B cell (primary cell): Measurements from ENCODE around the gene KDM5A. TPM values are rescaled to one million over a fixed set of nuclear protein-coding genes. Genes with fewer than 3 reads are reported as not detected.

Experiments used
- ATAC-seq: fragments of 200-7000 bp; cut with Tn5 transposase; one replicate; pipeline ENCODE4 v1.10.0; 2021; ENCODE audit warnings: low read depth, mild to moderate bottlenecking, moderate number of reproducible peaks, moderate library complexity
- CTCF ChIA-PET: fragments of 350-600 bp; sonication (Branson Sonifier 250); formaldehyde crosslinking; loops from one replicate; lab custom pipeline; 2021; ENCODE audit warnings: antibody characterized with exemption, inconsistent platforms; lab: Charles Lee
- POLR2A ChIA-PET: fragments of 350-600 bp; sonication (Branson Sonifier 250); formaldehyde crosslinking; loops from one replicate; lab custom pipeline; 2021; ENCODE audit warnings: antibody characterized with exemption; lab: Charles Lee
- DNase-seq: peaks from one replicate; pipeline ENCODE4 v3.0.0; 2013
- H2AFZ ChIP-seq: 2 replicates; pipeline ENCODE4 v1.6.1; 2012; ENCODE audit warnings: mild to moderate bottlenecking, low read depth, low read length; ENCODE audit not compliant: insufficient read depth, poor library complexity, severe bottlenecking
- H3K27ac ChIP-seq, 2 donors: 1 replicate in 1 of 2; 2 replicates in 1 of 2; pipeline ENCODE4 v1.5.1; 2012 to 2013; ENCODE audit warnings: low read length in 2 of 2, mild to moderate bottlenecking in 2 of 2, moderate library complexity in 1 of 2
- H3K27me3 ChIP-seq, 4 experiments: fragments of 200-600 bp in 1 of 4; sonication (generic) in 1 of 4; replicated peaks in 1 of 4; 1 replicate in 2 of 4; 2 replicates in 2 of 4; pipeline versions ENCODE4 v1.6.1 to v1.7.0; 2013 to 2016; ENCODE audit warnings: low read length in 3 of 4, mild to moderate bottlenecking in 2 of 4, mixed read lengths in 1 of 4, moderate library complexity in 1 of 4; ENCODE audit not compliant: insufficient read depth in 4 of 4, control insufficient read depth in 3 of 4; ENCODE audit errors: control extremely low read depth in 1 of 4
- H3K36me3 ChIP-seq, 2 experiments: replicated peaks in 1 of 2; 1 replicate in 1 of 2; 2 replicates in 1 of 2; pipeline versions ENCODE4 v1.6.1 to v1.7.1; 2013; ENCODE audit warnings: low read length in 1 of 2; ENCODE audit not compliant: insufficient read depth in 2 of 2, control insufficient read depth in 1 of 2; ENCODE audit errors: control extremely low read depth in 1 of 2, extremely low read depth in 1 of 2
- H3K4me1 ChIP-seq, 2 donors: fragments of 200-600 bp in 1 of 2; sonication (generic) in 1 of 2; 1 replicate in 1 of 2; 2 replicates in 1 of 2; pipeline versions ENCODE4 v1.5.1 to v1.6.1; 2013 to 2017; ENCODE audit warnings: low read length in 2 of 2; ENCODE audit not compliant: control insufficient read depth in 2 of 2, insufficient read depth in 2 of 2
- H3K4me2 ChIP-seq: replicated peaks from 2 replicates; pipeline ENCODE3; 2012; ENCODE audit warnings: mild to moderate bottlenecking, low read depth, low read length; ENCODE audit not compliant: poor library complexity, severe bottlenecking
- H3K4me3 ChIP-seq, 5 experiments: fragments of 200-600 bp in 1 of 5; sonication (generic) in 1 of 5; 1 replicate in 3 of 5; 2 replicates in 2 of 5; pipeline versions ENCODE4 v1.5.1 to v1.7.0; 2011 to 2016; ENCODE audit warnings: low read length in 4 of 5, mild to moderate bottlenecking in 4 of 5, low read depth in 2 of 5, control low read depth in 1 of 5, moderate library complexity in 1 of 5; ENCODE audit not compliant: insufficient read depth in 1 of 5; ENCODE audit errors: control extremely low read depth in 1 of 5, extremely low read depth in 1 of 5
- H3K79me2 ChIP-seq: fragments of 200-600 bp; sonication (generic); one replicate; pipeline ENCODE4 v1.6.0; 2016; ENCODE audit warnings: low read length; ENCODE audit not compliant: control insufficient read depth, insufficient read depth
- H3K9ac ChIP-seq: fragments of 200-600 bp; sonication (generic); 2 replicates; pipeline ENCODE4 v1.6.1; 2017; ENCODE audit warnings: mild to moderate bottlenecking, low read length, moderate library complexity
- H3K9me3 ChIP-seq, 3 donors: one replicate each; pipeline versions ENCODE4 v1.6.1 to v1.7.1; 2013; ENCODE audit warnings: low read length in 2 of 3; ENCODE audit not compliant: control insufficient read depth in 2 of 3, insufficient read depth in 1 of 3; ENCODE audit errors: control extremely low read depth in 1 of 3
- H4K20me1 ChIP-seq: 2 replicates; pipeline ENCODE4 v1.6.0; 2012; ENCODE audit warnings: mild to moderate bottlenecking, low read length; ENCODE audit not compliant: insufficient read depth, control insufficient read depth, poor library complexity, severe bottlenecking
- H3K27ac Mint-ChIP-seq: one replicate; pipeline ENCODE4 v1.8.0; 2021; ENCODE audit warnings: mixed read lengths
- H3K27me3 Mint-ChIP-seq: one replicate; pipeline ENCODE4 v1.8.0; 2021; ENCODE audit warnings: mixed read lengths
- H3K4me1 Mint-ChIP-seq: one replicate; pipeline ENCODE4 v1.8.0; 2021; ENCODE audit warnings: mixed read lengths
- H3K4me3 Mint-ChIP-seq: one replicate; pipeline ENCODE4 v1.8.0; 2021; ENCODE audit warnings: mixed read lengths
- H3K9me3 Mint-ChIP-seq: one replicate; pipeline ENCODE4 v1.8.0; 2022; ENCODE audit warnings: mixed read lengths; ENCODE audit not compliant: insufficient read depth
- EZH2 ChIP-seq: IDR thresholded peaks from 2 replicates; pipeline ENCODE4 v1.6.1; 2012; ENCODE audit warnings: borderline replicate concordance, low read depth, mild to moderate bottlenecking, moderate library complexity, low read length; ENCODE audit not compliant: insufficient read depth, poor library complexity, severe bottlenecking
- WGBS: methylation state at CpG from one replicate; pipeline ENCODE4 v1.1.5; 2013; ENCODE audit warnings: missing lambda C conversion rate; ENCODE audit not compliant: insufficient coverage; 5-methylcytosine and 5-hydroxymethylcytosine counted together
- intact Hi-C: fragments of 100-400 bp; cut with micrococcal nuclease; formaldehyde crosslinking; loops from one replicate; pipeline ENCODE4 v1.10.0; 2022
- polyA plus RNA-seq: library from polyadenylated mRNA; depleted of rRNA; stranded (reverse); fragments of >200 nt; gene quantifications from 2 replicates; pipeline ENCODE4 v1.2.3, GENCODE V29; 2012
- total RNA-seq, 2 donors: library from RNA; stranded (reverse); fragments of 120-200 nt in 1 of 2; gene quantifications; 1 replicate in 1 of 2; 2 replicates in 1 of 2; pipeline versions ENCODE4 v1.2.3 to v1.2.4, GENCODE V29; 2013 to 2022
- TF ChIP-seq, protein P1 (sequence below): fragments of 200-600 bp; IDR thresholded peaks from one replicate; pipeline ENCODE4 v1.8.0; 2022; ENCODE audit warnings: antibody characterized with exemption, mild to moderate bottlenecking

The KDM5A gene
- total and polyA plus RNA-seq, 2 donors (not counting 1 experiment from before 2014, with no cell fraction given), result 13.0 to 171 TPM

DNA sequence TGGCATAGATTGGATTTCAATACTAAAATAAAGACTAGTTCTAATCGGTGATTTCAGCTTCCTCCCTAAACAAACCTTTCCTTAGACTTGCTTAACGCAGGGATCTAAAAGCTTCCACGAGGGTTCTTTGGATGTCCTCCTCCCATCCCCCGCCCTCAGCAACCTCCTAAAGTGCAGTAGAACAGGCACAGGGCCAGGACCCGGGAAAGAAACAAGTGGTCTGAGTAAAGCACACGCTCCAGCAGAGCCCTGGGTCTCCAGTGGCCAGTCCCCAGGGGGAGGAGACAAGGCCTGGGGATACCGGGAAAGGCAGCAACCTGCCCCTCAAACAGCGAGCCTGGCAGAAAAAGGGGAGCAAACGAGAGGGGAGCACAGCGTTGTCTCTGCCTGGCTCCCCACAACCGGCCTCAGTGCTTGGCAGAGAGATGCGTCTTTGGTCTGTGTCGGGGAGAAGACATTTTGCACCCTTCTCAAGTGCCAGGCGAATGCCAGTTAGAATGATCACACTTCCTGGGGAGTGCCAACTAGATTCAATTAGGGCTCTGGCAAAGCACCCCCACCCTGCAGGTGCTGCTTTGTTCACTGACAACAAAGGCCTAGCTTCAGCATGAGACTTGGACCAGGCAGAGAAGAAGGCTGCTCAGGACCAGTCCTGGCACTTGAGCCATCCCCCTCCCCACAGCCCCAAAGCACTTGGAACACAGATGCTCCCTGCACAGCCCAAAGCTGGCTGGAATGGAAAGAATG lies 158.0 kb downstream of the KDM5A start:
- Mint-ChIP-seq H3K9me3 (peaks cover 6% of the 10 kb centered on the region), H3K27ac (no peak overlapping the region), H3K4me1 (no peaks in the 10 kb centered on the region), H3K4me3 (no peak overlapping the region), H3K27me3 (peaks cover 27% of the 10 kb centered on the region)
- POLR2A ChIA-PET, result no interaction called here
- TF ChIP-seq, protein P1, sequence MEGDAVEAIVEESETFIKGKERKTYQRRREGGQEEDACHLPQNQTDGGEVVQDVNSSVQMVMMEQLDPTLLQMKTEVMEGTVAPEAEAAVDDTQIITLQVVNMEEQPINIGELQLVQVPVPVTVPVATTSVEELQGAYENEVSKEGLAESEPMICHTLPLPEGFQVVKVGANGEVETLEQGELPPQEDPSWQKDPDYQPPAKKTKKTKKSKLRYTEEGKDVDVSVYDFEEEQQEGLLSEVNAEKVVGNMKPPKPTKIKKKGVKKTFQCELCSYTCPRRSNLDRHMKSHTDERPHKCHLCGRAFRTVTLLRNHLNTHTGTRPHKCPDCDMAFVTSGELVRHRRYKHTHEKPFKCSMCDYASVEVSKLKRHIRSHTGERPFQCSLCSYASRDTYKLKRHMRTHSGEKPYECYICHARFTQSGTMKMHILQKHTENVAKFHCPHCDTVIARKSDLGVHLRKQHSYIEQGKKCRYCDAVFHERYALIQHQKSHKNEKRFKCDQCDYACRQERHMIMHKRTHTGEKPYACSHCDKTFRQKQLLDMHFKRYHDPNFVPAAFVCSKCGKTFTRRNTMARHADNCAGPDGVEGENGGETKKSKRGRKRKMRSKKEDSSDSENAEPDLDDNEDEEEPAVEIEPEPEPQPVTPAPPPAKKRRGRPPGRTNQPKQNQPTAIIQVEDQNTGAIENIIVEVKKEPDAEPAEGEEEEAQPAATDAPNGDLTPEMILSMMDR, result no peak
- TF ChIP-seq EZH2, result no peak
- H3K4me3 ChIP-seq, result no peak overlapping the region
- H3K4me2 ChIP-seq, result no peak overlapping the region
- H3K27ac ChIP-seq, result no peak overlapping the region
- H3K27me3 ChIP-seq, result no peaks in the 10 kb centered on the region
- H3K79me2 ChIP-seq, result no peaks in the 10 kb centered on the region
- 73% methylated on average over 12 of the region's 14 CpGs for WGBS
- intact Hi-C loops, result no loop called here
- H3K9ac ChIP-seq, result no peak overlapping the region
- no peak for DNase-seq
- no peaks in the 10 kb centered on the region for H3K4me1 ChIP-seq
- H2AFZ ChIP-seq, result no peak overlapping the region
- CTCF ChIA-PET, result no interaction called here
- H3K9me3 ChIP-seq, result peaks cover 0 to 8% (median 0%) of the 10 kb centered on the region in 3 donors
- ATAC-seq, result no peak
- H4K20me1 ChIP-seq, result no peaks in the 10 kb centered on the region
- H3K36me3 ChIP-seq, result no peaks in the 10 kb centered on the region

Other genes starting within 250 kb of the KDM5A start
- not detected in 2 replicates for gene SLC6A12, start 175.2 kb downstream of the KDM5A start, total RNA-seq
- gene SLC6A12, start 175.2 kb downstream of the KDM5A start, polyA plus RNA-seq, result 0.06 TPM in 1 of 2 replicates, not detected in the other
- gene SLC6A13, start 126.5 kb downstream of the KDM5A start, total RNA-seq, result 0.19 and 0.22 TPM in 2 replicates
- 0.20 and 0.54 TPM in 2 replicates for gene SLC6A13, start 126.5 kb downstream of the KDM5A start, polyA plus RNA-seq
- 12.9 and 18.5 TPM in 2 replicates for gene CCDC77, start 12.3 kb upstream of the KDM5A start, total RNA-seq
- 8.6 and 11.0 TPM in 2 replicates for gene CCDC77, start 12.3 kb upstream of the KDM5A start, polyA plus RNA-seq
- gene B4GALNT3, start 70.6 kb upstream of the KDM5A start, total RNA-seq, result not detected in 2 replicates
- 0.13 and 0.25 TPM in 2 replicates for gene B4GALNT3, start 70.6 kb upstream of the KDM5A start, polyA plus RNA-seq